NOMO-1 treated with dmso at 0.1 percent for 144 hours (cell line): ENCODE results near the gene ATP6V0E1.
"Not testable (repeated sequence)": the region's sequence is repeated elsewhere in the genome, so short reads cannot be mapped to it uniquely, and the experiment has no call there.

Experiments
- DNase-seq: peaks from one replicate; lab custom pipeline; 2025; ENCODE audit not compliant: unreplicated experiment; lab: John Stamatoyannopoulos, UW

Gene ATP6V0E1

GRCh38 chr5:173069671-173070070, 86.1 kb downstream of the ATP6V0E1 start:
- DNase-seq = no peak

- DNase-seq = no peak
These were observed 91.7 kb downstream of the ATP6V0E1 start for GRCh38 chr5:173075137-173075843.

GRCh38 chr5:173075970-173076369, 92.4 kb downstream of the ATP6V0E1 start:
- no peak for DNase-seq

- DNase-seq = not testable (repeated sequence)
These were observed 92.9 kb downstream of the ATP6V0E1 start for GRCh38 chr5:173076471-173076870.

- no peak for DNase-seq
These were observed 95.3 kb downstream of the ATP6V0E1 start for GRCh38 chr5:173078878-173079277.
